A673 (cell line): ENCODE data around the gene TSGA10IP.

ENCODE experiments used
- CTCF ChIP-seq: fragments of 300-800, 200-600 bp; sonication (generic); conservative IDR thresholded peaks from 2 replicates; pipeline ENCODE4 v1.5.1; 2017; ENCODE audit warnings: low read depth, mild to moderate bottlenecking, antibody characterized with exemption, low read length, moderate library complexity, mixed read lengths
- EZH2 ChIP-seq: fragments of 200-600 bp; sonication (generic); IDR thresholded peaks from 2 replicates; pipeline ENCODE4 v1.6.1; 2017; ENCODE audit warnings: borderline replicate concordance, low read depth, mild to moderate bottlenecking, mixed read lengths, antibody characterized with exemption, low read length; ENCODE audit not compliant: poor library complexity, severe bottlenecking

- TF ChIP-seq CTCF (no peak), EZH2 (no peak)
Measured at GRCh38 chr11:65946655-65947054, 1.4 kb downstream of the TSGA10IP start.
